NCI-H1436 treated with DMSO at 0.1 percent for 48 hours (cell line): ENCODE results near the gene ELSPBP1.
"Not testable (repeated sequence)": the region's sequence is repeated elsewhere in the genome, so short reads cannot be mapped to it uniquely, and the experiment has no call there.

Source experiments
- DNase-seq: peaks from one replicate; lab custom pipeline; 2025; lab: John Stamatoyannopoulos, UW

Gene ELSPBP1

GRCh38 chr19:48041877-48042580, 47.6 kb downstream of the ELSPBP1 start:
- no peak for DNase-seq

DNA sequence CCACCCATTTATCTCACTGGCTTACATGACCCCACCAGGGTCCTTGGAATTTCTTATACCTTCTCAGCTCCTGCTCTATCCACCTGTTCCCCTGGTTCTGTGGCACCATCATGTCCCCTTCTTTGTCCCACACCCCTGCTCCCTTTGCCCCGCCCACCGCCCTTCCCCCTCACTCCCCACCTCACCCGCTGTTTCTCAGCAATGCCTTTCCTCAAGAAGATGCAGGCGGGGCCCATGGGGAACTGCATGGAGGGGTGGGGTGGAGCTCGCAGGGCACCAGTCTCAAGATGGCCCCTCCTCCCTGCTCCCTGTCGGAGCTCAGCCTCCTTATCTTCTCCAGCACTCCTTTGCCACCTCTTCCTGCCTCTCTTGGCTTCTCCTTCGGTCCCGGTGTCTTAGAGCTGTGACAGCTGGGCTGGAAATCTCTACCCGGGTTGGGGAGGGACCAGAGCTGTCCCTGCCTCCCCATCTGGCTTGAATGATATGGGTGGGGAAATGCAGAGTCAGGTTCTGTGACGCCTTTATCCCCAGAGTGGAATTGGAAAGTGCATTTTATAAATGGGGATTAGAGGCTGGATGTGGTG, 49.3 kb downstream of the ELSPBP1 start, which contains the start of gene CABP5:
CABP5 (minus strand) TSS at position 405 of the 584 bp plus-strand sequence; CDS start at position 248, 157 bp downstream.
- no peak for DNase-seq

DNA sequence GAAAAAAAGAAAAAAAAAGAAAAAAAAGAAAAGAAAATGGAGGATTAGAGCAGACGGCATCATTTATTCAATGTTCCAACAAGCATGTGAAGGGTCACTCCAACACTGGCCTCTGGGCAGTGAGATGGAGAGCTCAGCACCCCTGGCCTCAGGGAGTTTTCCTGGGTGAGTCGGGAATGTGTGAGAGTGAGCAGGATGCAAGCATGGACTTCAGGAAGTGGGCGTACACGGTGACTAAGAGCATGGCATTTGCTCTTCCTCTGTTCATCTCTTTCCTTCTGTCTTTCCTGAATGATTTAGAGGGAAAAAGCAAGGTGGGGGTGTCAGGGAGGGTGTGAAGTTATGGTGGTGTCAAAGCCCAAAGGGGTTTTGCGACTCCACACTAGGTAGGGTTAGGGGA, 50.1 kb downstream of the ELSPBP1 start:
- no peak for DNase-seq

DNA sequence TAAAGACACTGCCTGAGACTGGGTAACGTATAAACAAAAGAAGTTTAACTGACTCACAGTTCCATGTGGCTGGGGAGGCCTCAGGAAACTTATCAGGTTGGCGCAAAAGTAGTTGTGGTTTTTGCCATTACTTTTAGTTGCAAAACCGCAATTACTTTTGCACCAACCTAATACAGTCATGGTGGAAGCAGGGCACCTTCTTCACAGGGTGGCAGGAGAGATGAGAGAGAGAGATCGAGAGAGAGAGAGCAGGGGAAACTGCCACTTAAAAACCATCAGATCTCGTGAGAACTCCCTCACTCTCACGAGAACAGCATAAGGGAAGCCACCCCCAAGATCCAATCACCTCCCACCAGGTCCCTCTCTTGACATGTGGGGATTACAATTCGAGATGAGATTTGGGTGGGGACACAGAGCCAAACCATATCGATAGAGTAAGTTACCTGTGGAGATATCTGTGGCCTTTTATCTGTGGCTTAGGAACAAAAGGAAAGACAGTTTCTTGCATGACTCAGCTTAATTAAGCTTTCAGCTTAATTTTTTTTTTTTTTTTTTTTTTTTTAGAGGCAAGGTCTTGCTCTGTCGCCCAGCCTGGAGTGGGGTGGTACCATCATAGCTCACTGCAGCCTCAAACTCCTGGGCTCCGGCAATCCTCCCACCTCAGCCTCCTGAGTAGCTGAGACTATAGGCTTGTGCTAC, 57.1 kb downstream of the ELSPBP1 start:
- no peak for DNase-seq

DNA sequence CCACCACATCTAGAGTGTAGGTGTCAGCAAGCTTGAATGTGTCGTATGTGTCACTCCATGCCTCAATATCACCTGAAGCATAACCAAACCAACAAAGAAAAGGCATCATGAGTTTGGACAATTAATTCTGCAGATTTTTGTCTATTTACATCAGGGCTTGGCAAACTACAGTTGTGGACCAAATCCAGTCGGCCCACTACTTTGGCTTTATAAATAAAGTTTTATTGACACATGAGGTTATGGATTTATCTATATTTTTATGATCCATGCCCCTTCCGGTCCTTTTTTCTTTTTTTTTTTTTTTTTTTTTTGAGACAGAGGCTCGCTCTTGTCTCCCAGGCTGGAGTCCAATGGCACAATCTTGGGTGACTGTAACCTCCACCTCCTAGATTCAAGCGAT, 58.6 kb downstream of the ELSPBP1 start:
- no peak for DNase-seq

GRCh38 chr19:48053856-48054255, 59.4 kb downstream of the ELSPBP1 start:
- no peak for DNase-seq

GRCh38 chr19:48059331-48059730, 64.9 kb downstream of the ELSPBP1 start:
- DNase-seq: no peak

DNA sequence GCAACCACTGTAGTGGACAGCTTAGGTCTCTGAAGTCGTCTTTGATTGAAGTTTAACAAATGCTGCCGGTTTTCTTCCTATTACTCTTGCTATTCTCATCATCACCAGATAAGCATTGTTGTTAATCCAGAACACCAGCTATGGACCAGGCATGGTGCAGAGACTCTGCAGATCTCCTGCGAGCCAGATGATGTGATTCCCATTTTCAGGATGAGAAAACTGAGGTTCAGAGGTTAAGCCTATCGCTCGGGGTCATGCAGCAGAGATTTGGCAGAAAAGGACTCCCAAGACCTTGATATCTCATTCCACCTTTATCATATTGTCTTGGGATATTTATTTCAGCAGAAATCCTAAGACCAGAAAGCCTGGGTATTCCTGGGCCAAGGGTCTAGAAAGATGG, 65.9 kb downstream of the ELSPBP1 start:
- no peak for DNase-seq

DNA sequence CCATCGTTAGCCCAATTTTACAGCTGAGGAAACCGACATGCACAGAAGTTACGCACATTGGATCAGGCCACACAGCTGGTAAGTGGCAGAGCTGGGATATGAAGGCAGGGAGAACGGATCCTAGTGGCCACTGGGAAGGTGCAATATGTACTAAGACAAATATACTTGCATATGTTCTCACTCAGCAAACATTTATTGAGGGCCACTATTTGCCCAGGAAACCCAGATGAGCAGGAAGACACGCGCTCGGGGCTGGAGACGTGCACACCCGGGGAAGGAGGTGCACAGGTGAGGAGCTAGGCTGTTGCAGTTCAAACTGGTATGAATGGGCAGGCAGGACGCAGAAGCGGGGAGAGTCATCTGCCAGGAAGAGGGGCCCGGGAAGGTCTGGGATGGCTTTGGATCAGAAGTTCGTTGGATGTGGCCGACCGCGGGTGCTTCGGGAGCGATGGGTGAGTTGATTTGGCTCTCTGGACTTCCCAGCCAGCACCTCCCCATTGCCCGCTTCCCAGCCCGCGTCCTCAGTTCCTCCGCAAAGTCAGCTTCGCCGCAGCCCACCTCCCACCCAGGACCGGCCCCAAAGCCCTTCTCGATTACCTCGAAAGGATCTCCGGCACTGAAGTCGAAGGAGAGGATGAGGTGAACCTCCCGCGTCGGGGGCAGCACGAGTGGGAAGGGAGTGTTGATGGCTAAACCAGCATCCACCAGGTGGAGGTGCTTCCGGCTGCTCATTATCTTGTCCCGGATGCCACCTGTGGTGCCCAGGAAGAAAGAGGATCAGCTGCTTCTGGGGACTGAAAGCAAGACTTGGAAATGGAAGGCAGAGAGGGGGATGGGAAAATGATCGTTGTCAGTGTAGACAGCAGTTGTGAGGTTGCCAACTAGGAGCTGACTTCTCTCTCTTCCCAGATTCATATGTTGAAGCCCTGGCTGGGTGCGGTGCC, 67.2 kb downstream of the ELSPBP1 start:
- DNase-seq: no peak

GRCh38 chr19:48064509-48064908, 70.1 kb downstream of the ELSPBP1 start:
- DNase-seq: no peak

DNA sequence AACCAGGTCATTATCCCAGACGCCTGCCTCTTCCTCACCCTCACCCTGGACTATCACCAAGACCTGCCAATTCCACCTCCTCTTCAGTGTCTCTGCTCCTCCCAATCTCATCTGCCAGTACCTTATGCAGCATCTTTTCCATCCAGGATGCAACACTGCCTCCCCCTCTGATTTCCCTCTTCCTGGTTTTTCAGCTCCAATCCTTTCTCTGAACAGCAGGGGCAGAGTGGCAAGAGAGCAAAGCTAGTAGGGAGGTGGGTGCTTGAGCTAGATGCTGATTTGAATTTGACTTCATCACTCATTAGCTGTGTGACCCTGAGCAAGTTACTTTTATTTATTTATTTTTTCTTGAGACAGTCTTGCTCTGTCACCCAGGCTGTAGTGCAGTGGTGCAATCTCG, 75.0 kb downstream of the ELSPBP1 start:
- no peak for DNase-seq

DNA sequence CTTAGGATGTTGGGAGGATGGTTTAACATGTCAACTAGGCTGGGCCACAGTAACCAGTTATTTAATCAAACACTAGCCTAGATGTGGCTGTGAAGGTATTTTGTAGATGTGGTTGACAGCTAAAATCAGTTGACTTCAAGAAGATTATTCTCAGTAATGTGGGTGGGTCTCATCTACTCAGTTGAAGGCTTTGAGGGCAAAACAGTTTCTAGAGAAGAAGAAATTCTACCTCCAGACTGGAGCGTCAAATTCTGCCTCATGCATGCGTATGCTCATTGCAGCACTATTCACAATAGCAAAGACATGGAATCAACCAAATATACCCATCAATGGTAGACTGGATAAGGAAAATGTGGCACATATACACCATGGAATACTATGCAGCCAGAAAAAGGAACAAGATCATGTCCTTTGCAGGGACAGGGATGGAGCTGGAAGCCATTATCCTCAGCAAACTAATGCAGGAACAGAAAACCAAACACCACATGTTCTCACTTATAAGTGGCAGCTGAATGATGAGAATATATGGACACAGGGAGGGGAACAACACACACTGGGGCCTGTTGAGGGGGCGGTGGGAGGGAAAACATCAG, 75.8 kb downstream of the ELSPBP1 start:
- DNase-seq: not testable (repeated sequence)
